IMR-90 (cell line): ENCODE results near the gene TPSG1. TPM values are rescaled to one million over a fixed set of nuclear protein-coding genes. Genes with fewer than 3 reads are reported as not detected.

ENCODE experiments used
- ATAC-seq: fragments of 200-7000 bp; cut with Tn5 transposase; 2 replicates; pipeline ENCODE4 v1.9.1; 2020; ENCODE audit warnings: low read depth, mild to moderate bottlenecking, moderate library complexity
- BruUV-seq: library from RNA; stranded (reverse); fragments of 400-500 nt; replicated peaks from 2 replicates; lab custom pipeline; 2021; lab: Mats Ljungman, UMichigan
- CTCF ChIA-PET: fragments of 300-600 bp; formaldehyde crosslinking; extraction: SDS; loops from one replicate; lab custom pipeline; 2021; ENCODE audit warnings: antibody characterized with exemption; lab: Yijun Ruan, JAX
- POLR2A ChIA-PET: fragments of 300-600 bp; sonication (Branson Sonifier 250); formaldehyde crosslinking; loops from one replicate; lab custom pipeline; 2022; ENCODE audit warnings: antibody characterized with exemption; ENCODE audit not compliant: unreplicated experiment; lab: Charles Lee
- DNase-seq: peaks from one replicate; pipeline ENCODE4 v3.0.0; 2013
- H2AFZ ChIP-seq: replicated peaks from 2 replicates; pipeline ENCODE3; 2013; ENCODE audit warnings: low read length, mild to moderate bottlenecking; ENCODE audit not compliant: poor library complexity
- H2AK5ac ChIP-seq: 2 replicates; pipeline ENCODE4 v1.6.1; 2013; ENCODE audit warnings: low read depth, low read length, inconsistent platforms
- H2AK9ac ChIP-seq: replicated peaks from 2 replicates; pipeline ENCODE3; 2013; ENCODE audit warnings: mild to moderate bottlenecking, low read depth, low read length, moderate library complexity; ENCODE audit not compliant: poor library complexity
- H2BK120ac ChIP-seq: 2 replicates; pipeline ENCODE4 v1.6.1; 2013; ENCODE audit warnings: low read depth, low read length, inconsistent platforms
- H2BK15ac ChIP-seq: 3 replicates; pipeline ENCODE4 v1.6.1; 2013; ENCODE audit warnings: low read depth, low read length, inconsistent platforms
- H2BK20ac ChIP-seq: 2 replicates; pipeline ENCODE4 v1.6.1; 2013; ENCODE audit warnings: low read depth, mild to moderate bottlenecking, inconsistent platforms, low read length, moderate library complexity
- H2BK5ac ChIP-seq: 2 replicates; pipeline ENCODE4 v1.6.1; 2013; ENCODE audit warnings: mild to moderate bottlenecking, low read depth, low read length, inconsistent platforms; ENCODE audit not compliant: poor library complexity, severe bottlenecking
- H3K14ac ChIP-seq: replicated peaks from 2 replicates; pipeline ENCODE4 v1.6.1; 2013; ENCODE audit warnings: low read depth, low read length, inconsistent platforms
- H3K18ac ChIP-seq: 2 replicates; pipeline ENCODE4 v1.6.1; 2013; ENCODE audit warnings: low read depth, low read length, control low read depth
- H3K23ac ChIP-seq: 2 replicates; pipeline ENCODE4 v1.6.1; 2013; ENCODE audit warnings: low read depth, low read length, inconsistent platforms
- H3K27ac ChIP-seq: 2 replicates; pipeline ENCODE4 v1.5.1; 2013; ENCODE audit warnings: mild to moderate bottlenecking, control low read depth, low read length; ENCODE audit not compliant: insufficient read depth
- H3K27me3 ChIP-seq: 2 replicates; pipeline ENCODE4 v1.6.1; 2013; ENCODE audit warnings: low read length; ENCODE audit not compliant: control insufficient read depth, insufficient read depth
- H3K36me3 ChIP-seq: 2 replicates; pipeline ENCODE4 v1.6.1; 2013; ENCODE audit warnings: low read length, mixed read lengths; ENCODE audit not compliant: control insufficient read depth, insufficient read depth
- H3K4ac ChIP-seq: 2 replicates; pipeline ENCODE4 v1.6.1; 2013; ENCODE audit warnings: low read depth, low read length, inconsistent platforms
- H3K4me1 ChIP-seq: 2 replicates; pipeline ENCODE4 v1.6.1; 2013; ENCODE audit warnings: low read length, mixed read lengths; ENCODE audit not compliant: control insufficient read depth, insufficient read depth
- H3K4me2 ChIP-seq: 2 replicates; pipeline ENCODE4 v1.6.1; 2013; ENCODE audit warnings: low read depth, mild to moderate bottlenecking, control low read depth, low read length, moderate library complexity
- H3K4me3 ChIP-seq: 2 replicates; pipeline ENCODE4 v1.5.1; 2013; ENCODE audit warnings: low read depth, mild to moderate bottlenecking, control low read depth, low read length, moderate library complexity; ENCODE audit not compliant: insufficient read depth
- H3K56ac ChIP-seq: 2 replicates; pipeline ENCODE4 v1.6.1; 2013; ENCODE audit warnings: low read length, inconsistent platforms; ENCODE audit not compliant: insufficient read depth; ENCODE audit errors: extremely low read depth
- H3K79me1 ChIP-seq, 2 experiments: 2 replicates each; pipeline ENCODE4 v1.6.1; 2013; ENCODE audit warnings: low read length in 2 of 2, inconsistent platforms in 1 of 2, low read depth in 1 of 2
- H3K9ac ChIP-seq: 2 replicates; pipeline ENCODE4 v1.6.1; 2013; ENCODE audit warnings: low read depth, low read length, control low read depth
- H3K9me1 ChIP-seq: 2 replicates; pipeline ENCODE4 v1.6.1; 2013; ENCODE audit warnings: low read length, inconsistent platforms; ENCODE audit not compliant: insufficient read depth
- H3K9me3 ChIP-seq: 2 replicates; pipeline ENCODE4 v1.6.1; 2013; ENCODE audit warnings: low read length; ENCODE audit not compliant: control insufficient read depth, insufficient read depth
- H4K20me1 ChIP-seq: 2 replicates; pipeline ENCODE4 v1.6.1; 2013; ENCODE audit warnings: low read length, inconsistent platforms; ENCODE audit not compliant: insufficient read depth
- H4K5ac ChIP-seq: 2 replicates; pipeline ENCODE4 v1.6.1; 2013; ENCODE audit warnings: mild to moderate bottlenecking, low read depth, low read length, control low read depth
- H4K8ac ChIP-seq, 2 experiments: 2 replicates each; pipeline ENCODE4 v1.6.1; 2013; ENCODE audit warnings: low read depth in 2 of 2, low read length in 2 of 2, control low read depth in 1 of 2, inconsistent platforms in 1 of 2
- H4K91ac ChIP-seq: 2 replicates; pipeline ENCODE4 v1.6.1; 2013; ENCODE audit warnings: low read depth, low read length, inconsistent platforms; ENCODE audit not compliant: insufficient read depth
- RAD21 ChIP-seq: IDR thresholded peaks from 2 replicates; pipeline ENCODE4 v1.6.1; 2012; ENCODE audit warnings: low read length, improper control_type of control experiment
- WGBS, 2 experiments: methylation state at CpG; one replicate each; pipeline versions ENCODE4 v1.1.5 to v1.1.7; 2013; ENCODE audit warnings: missing lambda C conversion rate in 2 of 2; ENCODE audit not compliant: insufficient read length in 1 of 2; ENCODE audit errors: extremely low coverage in 2 of 2; 5-methylcytosine and 5-hydroxymethylcytosine counted together
- dilution Hi-C: fragments of 300-500 bp; cut with HindIII; formaldehyde crosslinking; loops from one replicate; pipeline ENCODE4 v1.14.3; 2018; ENCODE audit warnings: low sequenced_read_pairs; ENCODE audit not compliant: unreplicated experiment
- in situ Hi-C: fragments of 300-500 bp; cut with MboI; formaldehyde crosslinking; loops from 3 replicates; pipeline ENCODE4 v1.14.3; 2019; ENCODE audit warnings: low sequenced_read_pairs, inconsistent platforms, mixed read lengths
- intact Hi-C: fragments of 100-400 bp; cut with micrococcal nuclease; formaldehyde crosslinking; loops from 2 replicates; pipeline ENCODE4 v1.10.0; 2022
- polyA plus RNA-seq, 3 experiments: library from polyadenylated mRNA; depleted of rRNA; stranded (reverse); fragments of >200 nt; gene quantifications; 2 replicates each; pipeline ENCODE4 v1.2.3, GENCODE V29; 2012; ENCODE audit warnings: low replicate concordance in 1 of 3
- total RNA-seq: library from RNA; depleted of rRNA; stranded (reverse); fragments of >200 nt; gene quantifications from 2 replicates; pipeline ENCODE4 v1.2.3, GENCODE V29; 2012

TPSG1 gene
- total and polyA plus RNA-seq, 2 of the 4 experiments (the other 2 are of a cell fraction), result not detected

DNA sequence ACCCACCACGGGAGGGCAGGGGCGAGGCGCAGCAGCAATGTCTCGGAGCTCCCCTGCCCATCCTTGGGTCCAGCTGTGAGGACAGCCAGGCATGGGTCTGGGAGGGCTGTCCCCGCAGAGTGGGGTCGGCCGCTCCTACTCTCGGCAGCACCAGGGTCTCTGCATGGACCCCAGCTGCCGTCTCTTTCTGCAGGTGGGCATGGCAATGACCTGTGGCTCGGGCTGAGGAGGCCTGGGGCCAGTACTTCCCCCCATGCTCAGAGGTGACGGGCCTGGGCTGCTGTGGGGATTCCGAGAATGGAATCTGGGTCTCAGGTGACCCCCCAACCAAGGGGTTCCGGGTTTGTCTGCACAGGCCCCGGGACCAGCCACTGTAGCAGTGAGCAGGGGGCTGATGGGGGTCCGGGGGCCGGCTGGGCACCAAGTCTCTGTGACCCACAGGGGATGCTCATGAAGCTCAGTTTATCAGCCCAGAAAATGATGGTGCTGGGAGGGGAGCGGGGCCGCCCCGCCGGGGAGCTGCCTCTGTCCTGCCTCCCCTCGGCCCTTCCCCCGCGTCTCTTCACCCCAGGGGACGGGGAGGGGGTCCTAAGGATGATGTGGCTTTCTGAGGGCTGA is 48.7 kb downstream of the TPSG1 start:
- Histone ChIP-seq H4K91ac (no peak overlapping the region), H2BK15ac (no peak overlapping the region), H3K9me3 (no peaks in the 10 kb centered on the region), H3K27ac (no peak overlapping the region), H3K9ac (no peak overlapping the region), H3K56ac (no peak overlapping the region), H3K23ac (no peak overlapping the region), H3K4ac (no peak overlapping the region), H3K4me1 (peaks cover 13% of the 10 kb centered on the region), H2AFZ (peak overlapping the region; percentile 39), H3K79me1 (no peaks in the 10 kb centered on the region), H3K27me3 (no peaks in the 10 kb centered on the region), H4K8ac (no peak overlapping the region), H2BK20ac (no peak overlapping the region), H3K4me3 (no peak overlapping the region), H2AK9ac (peak overlapping the region; percentile 23), H3K18ac (no peak overlapping the region), H3K9me1 (0 out of 2 replicates have a peak, but pooled peaks cover 3% of the 10 kb centered on the region), H2AK5ac (no peak overlapping the region; the same call in 1 of the 2 replicates), H2BK120ac (no peak overlapping the region), H3K36me3 (no peaks in the 10 kb centered on the region), H2BK5ac (no peak overlapping the region), H3K14ac (no peak overlapping the region), H4K20me1 (no peaks in the 10 kb centered on the region; the same call in 1 of the 2 replicates), H4K5ac (no peak overlapping the region), H3K4me2 (no peak overlapping the region)
- dilution Hi-C loops, result no loop called here
- ChIA-PET CTCF (no interaction called here), POLR2A (no interaction called here)
- in situ Hi-C loops, result no loop called here
- no peak for DNase-seq
- no TSS peak for BruUV-seq
- 79% methylated on average over 9 of the region's 24 CpGs; no CpG with 5 or more reads in 1 of the 2 experiments for WGBS, 2 experiments
- ATAC-seq, result no peak
- no peak for TF ChIP-seq RAD21
- intact Hi-C loops, result no loop called here
